Measurements from ENCODE around the gene IPO11. TPM values are rescaled to one million over a fixed set of nuclear protein-coding genes. Genes with fewer than 3 reads are reported as not detected.
A peak's percentile ranks its signal among the peaks of the same experiment; 100 is the strongest.

Gene IPO11
- total and polyA plus RNA-seq, 2 of the 13 experiments (the other 11 are each of a cell fraction or from before 2014, with no cell fraction given): 13.9 to 24.4 TPM

DNA sequence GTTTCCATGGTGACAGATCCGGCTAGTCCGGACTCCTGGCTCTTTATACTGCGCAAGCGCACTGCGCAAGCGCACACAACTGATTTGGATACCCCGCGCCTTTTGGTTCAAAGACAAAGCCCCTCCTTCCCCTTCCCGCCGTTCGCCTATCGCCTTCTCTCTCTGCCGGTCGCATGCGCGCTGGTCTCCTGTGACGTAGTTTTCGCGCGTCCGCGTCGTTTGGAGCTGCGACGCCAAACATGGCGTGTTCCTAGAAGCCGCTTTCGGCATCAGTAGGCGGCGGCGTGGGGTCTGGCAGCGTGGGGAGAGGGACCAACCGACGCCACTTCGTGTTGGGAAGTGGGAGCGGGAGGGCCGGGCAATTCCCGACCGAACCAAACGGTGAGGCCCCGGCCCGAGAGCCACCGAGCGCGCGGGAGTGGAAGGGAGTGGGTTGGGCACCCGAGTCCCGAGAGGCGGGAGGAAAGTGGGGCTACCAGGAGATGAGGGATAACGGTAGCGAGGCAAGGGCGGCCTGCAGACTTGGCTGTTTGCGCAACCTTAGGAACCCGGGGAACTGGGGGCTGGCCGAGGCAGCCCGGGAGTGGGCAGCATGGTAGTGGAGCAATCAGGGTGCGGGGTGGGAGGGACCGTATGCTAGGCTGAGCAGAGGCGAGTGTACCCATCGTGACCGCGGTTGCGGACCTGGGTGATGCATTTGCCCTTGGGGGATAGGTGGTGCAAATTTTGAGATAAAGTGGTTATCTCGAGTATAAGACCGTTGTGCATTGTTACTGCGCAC, at the start of gene IPO11 (continued):
- no peak; the same call in 1 of the 2 replicates for TF ChIP-seq ZNF816 (CRISPR knock-in tag; IDR thresholded peaks at IDR 0.05; ENCODE audit: borderline replicate concordance)
- TF ChIP-seq CHD4 (IDR thresholded peaks at IDR 0.05; ENCODE audit: borderline replicate concordance, low read length): no peak
- TF ChIP-seq ZNF792 (CRISPR knock-in tag; IDR thresholded peaks at IDR 0.05): no peak
- TF ChIP-seq ZBTB20 (CRISPR knock-in tag; IDR thresholded peaks at IDR 0.05; ENCODE audit: borderline replicate concordance, low read depth): peak; percentile 63; the same call in 1 of the 2 replicates
- TF ChIP-seq MTA1 (CRISPR knock-in tag; IDR thresholded peaks at IDR 0.05; ENCODE audit: borderline replicate concordance): peak; percentile 64; the same call in 1 of the 2 replicates
- peak; percentile 97 for TF ChIP-seq ASH2L (IDR thresholded peaks at IDR 0.05; ENCODE audit: insufficient read length, low read depth, low read length)
- TF ChIP-seq, protein P1, sequence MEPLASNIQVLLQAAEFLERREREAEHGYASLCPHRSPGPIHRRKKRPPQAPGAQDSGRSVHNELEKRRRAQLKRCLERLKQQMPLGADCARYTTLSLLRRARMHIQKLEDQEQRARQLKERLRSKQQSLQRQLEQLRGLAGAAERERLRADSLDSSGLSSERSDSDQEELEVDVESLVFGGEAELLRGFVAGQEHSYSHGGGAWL (CRISPR knock-in tag; IDR thresholded peaks at IDR 0.05): peak; percentile 65; the same call in 1 of the 2 replicates
- TF ChIP-seq, protein P2, sequence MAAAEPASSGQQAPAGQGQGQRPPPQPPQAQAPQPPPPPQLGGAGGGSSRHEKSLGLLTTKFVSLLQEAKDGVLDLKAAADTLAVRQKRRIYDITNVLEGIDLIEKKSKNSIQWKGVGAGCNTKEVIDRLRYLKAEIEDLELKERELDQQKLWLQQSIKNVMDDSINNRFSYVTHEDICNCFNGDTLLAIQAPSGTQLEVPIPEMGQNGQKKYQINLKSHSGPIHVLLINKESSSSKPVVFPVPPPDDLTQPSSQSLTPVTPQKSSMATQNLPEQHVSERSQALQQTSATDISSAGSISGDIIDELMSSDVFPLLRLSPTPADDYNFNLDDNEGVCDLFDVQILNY (CRISPR knock-in tag; conservative IDR thresholded peaks at IDR 0.05): peak; percentile 90
- no peak for TF ChIP-seq WIZ (CRISPR knock-in tag; IDR thresholded peaks at IDR 0.05)
- no peak for TF ChIP-seq FOXM1 (CRISPR knock-in tag; IDR thresholded peaks at IDR 0.05)
- TF ChIP-seq CCDC6 (CRISPR knock-in tag; IDR thresholded peaks at IDR 0.05): no peak
- TF ChIP-seq ZNF616 (CRISPR knock-in tag; IDR thresholded peaks at IDR 0.05; ENCODE audit: low read depth): no peak
- no peak for TF ChIP-seq NFATC3 (CRISPR knock-in tag; IDR thresholded peaks at IDR 0.05)
- no peak for TF ChIP-seq SP1 (IDR thresholded peaks at IDR 0.05)
- TF ChIP-seq SP1 (CRISPR knock-in tag; IDR thresholded peaks at IDR 0.05): peak; percentile 75
- no peak for TF ChIP-seq ZNF597 (CRISPR knock-in tag; IDR thresholded peaks at IDR 0.05)
- no peak for TF ChIP-seq AHR (CRISPR knock-in tag; IDR thresholded peaks at IDR 0.05)
- TF ChIP-seq, protein P3, sequence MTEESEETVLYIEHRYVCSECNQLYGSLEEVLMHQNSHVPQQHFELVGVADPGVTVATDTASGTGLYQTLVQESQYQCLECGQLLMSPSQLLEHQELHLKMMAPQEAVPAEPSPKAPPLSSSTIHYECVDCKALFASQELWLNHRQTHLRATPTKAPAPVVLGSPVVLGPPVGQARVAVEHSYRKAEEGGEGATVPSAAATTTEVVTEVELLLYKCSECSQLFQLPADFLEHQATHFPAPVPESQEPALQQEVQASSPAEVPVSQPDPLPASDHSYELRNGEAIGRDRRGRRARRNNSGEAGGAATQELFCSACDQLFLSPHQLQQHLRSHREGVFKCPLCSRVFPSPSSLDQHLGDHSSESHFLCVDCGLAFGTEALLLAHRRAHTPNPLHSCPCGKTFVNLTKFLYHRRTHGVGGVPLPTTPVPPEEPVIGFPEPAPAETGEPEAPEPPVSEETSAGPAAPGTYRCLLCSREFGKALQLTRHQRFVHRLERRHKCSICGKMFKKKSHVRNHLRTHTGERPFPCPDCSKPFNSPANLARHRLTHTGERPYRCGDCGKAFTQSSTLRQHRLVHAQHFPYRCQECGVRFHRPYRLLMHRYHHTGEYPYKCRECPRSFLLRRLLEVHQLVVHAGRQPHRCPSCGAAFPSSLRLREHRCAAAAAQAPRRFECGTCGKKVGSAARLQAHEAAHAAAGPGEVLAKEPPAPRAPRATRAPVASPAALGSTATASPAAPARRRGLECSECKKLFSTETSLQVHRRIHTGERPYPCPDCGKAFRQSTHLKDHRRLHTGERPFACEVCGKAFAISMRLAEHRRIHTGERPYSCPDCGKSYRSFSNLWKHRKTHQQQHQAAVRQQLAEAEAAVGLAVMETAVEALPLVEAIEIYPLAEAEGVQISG (CRISPR knock-in tag; IDR thresholded peaks at IDR 0.05): peak; percentile 86
- peak; percentile 59; the same call in 1 of the 2 replicates for TF ChIP-seq HNRNPL (IDR thresholded peaks at IDR 0.05; ENCODE audit: low read depth, low read length)
- peak; percentile 66; the same call in 1 of the 2 replicates for TF ChIP-seq ZNF556 (CRISPR knock-in tag; IDR thresholded peaks at IDR 0.05; ENCODE audit: borderline replicate concordance)
- TF ChIP-seq, protein P4, sequence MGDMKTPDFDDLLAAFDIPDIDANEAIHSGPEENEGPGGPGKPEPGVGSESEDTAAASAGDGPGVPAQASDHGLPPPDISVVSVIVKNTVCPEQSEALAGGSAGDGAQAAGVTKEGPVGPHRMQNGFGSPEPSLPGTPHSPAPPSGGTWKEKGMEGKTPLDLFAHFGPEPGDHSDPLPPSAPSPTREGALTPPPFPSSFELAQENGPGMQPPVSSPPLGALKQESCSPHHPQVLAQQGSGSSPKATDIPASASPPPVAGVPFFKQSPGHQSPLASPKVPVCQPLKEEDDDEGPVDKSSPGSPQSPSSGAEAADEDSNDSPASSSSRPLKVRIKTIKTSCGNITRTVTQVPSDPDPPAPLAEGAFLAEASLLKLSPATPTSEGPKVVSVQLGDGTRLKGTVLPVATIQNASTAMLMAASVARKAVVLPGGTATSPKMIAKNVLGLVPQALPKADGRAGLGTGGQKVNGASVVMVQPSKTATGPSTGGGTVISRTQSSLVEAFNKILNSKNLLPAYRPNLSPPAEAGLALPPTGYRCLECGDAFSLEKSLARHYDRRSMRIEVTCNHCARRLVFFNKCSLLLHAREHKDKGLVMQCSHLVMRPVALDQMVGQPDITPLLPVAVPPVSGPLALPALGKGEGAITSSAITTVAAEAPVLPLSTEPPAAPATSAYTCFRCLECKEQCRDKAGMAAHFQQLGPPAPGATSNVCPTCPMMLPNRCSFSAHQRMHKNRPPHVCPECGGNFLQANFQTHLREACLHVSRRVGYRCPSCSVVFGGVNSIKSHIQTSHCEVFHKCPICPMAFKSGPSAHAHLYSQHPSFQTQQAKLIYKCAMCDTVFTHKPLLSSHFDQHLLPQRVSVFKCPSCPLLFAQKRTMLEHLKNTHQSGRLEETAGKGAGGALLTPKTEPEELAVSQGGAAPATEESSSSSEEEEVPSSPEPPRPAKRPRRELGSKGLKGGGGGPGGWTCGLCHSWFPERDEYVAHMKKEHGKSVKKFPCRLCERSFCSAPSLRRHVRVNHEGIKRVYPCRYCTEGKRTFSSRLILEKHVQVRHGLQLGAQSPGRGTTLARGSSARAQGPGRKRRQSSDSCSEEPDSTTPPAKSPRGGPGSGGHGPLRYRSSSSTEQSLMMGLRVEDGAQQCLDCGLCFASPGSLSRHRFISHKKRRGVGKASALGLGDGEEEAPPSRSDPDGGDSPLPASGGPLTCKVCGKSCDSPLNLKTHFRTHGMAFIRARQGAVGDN (CRISPR knock-in tag; IDR thresholded peaks at IDR 0.05): peak; percentile 81

Data from HepG2 (cell line).